ENCODE results near the gene TM2D1.

- TF ChIP-seq EP300 (IDR thresholded peaks at IDR 0.05) (no peak), CTCF (IDR thresholded peaks at IDR 0.05) (no peak)
Observed at GRCh38 chr1:61682891-61683290, 42.0 kb downstream of the TM2D1 start.
